Epidermal melanocyte (primary cell): ENCODE results near the gene GZF1.

Source experiments
- DNase-seq: peaks from one replicate; pipeline ENCODE4 v3.0.0; 2011; ENCODE audit warnings: low spot score; ENCODE audit not compliant: insufficient read length

Gene GZF1

DNA sequence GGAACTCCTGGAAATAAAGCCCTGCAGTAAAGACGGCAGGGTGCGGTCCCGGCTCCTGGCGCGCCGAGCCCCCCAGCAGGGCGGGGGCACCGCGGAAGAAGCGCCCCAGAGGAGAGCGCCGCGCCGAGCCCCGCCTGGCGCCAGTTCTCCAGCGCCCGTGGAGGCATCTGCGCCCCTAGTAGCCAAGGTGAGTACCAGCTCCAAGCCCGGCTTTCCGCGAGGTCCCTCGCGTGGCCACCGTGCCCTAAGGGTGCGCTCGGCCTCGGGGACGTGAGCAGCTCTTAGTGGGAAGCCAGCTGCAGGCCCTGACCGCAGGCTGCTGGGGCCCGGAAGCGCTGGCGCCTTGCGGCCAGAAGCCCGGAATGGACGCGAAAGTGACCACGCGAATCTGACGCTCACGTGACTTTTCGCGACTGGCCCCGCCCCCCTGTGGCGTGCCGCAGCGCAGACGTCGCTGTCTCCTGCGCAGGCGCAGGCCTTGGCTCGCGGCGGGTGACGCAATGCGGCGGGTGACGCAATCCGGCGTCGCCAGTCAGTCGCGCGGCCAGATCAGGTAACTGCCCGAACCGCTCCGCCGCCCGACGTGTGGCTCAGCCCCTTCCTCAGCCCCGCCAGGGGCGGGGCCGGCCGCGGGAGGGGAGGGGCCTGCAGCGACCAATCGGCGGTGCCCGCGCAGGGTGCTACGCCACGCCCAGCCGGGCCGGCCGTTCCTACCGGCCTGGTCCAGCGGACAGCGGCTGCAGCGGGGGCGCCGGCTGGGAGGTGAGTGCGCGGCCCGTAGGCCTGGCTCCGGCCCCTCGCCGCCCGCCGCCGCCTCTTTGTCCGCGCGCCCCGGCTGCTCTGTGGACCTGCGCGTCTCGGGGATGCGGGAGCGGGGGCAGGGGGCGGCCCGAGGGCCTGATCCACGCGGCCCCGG lies at the start of gene GZF1:
TSS of gene GZF1 (plus strand) at position 707 of the 916 bp plus-strand sequence. CDS start 2,202 bp downstream, outside the sequence.
- peak; percentile 85 for DNase-seq

- DNase-seq, result no peak
Observed at GRCh38 chr20:23313271-23313670, 48.7 kb upstream of the GZF1 start.

GRCh38 chr20:23314699-23315098 lies 47.3 kb upstream of the GZF1 start:
- DNase-seq, result no peak

DNA sequence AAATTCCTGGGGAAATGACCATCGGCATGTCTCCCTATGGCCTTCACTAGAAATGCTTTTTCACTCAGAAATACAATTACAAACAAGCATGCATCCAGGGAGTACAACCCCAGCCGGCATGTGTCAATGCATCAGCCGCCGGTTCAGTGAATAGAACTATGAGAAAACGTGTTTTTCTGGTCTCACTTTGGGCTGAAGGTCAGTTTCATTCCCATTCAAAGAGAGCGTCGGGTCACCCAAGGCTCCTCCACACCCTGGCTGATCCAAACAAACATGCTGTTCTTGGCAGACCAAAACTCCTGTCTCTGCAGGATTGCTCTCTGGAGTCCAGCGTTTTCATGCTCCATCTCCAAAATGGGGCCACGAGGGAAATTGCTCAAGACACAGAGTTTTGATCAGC lies 46.9 kb upstream of the GZF1 start:
- DNase-seq, result no peak

DNA sequence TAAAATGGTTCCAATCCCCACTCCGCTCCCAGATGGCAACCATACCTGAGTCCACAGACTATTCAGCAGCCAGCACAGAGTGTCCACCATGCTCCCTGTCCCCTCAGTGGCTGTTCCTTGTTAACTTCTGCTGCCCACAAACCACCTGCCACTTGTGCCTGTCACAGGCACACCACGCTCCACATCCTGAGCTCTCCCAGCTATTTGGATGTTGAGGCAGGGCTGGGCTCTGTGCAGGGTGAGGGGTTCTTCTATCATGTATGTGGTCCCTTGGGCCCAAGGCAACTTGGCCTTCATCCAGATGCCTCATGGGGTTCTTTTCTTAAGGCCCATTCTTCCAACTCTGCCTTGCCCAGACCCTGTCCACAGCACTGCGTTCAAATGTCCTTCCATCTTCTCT lies 45.4 kb upstream of the GZF1 start:
- DNase-seq, result no peak

GRCh38 chr20:23317081-23317480 lies 44.9 kb upstream of the GZF1 start:
- no peak for DNase-seq

- no peak for DNase-seq
Observed at GRCh38 chr20:23318347-23318746, 43.6 kb upstream of the GZF1 start.

- DNase-seq, result no peak
Observed at GRCh38 chr20:23320317-23320716, 41.7 kb upstream of the GZF1 start.

- no peak for DNase-seq
Observed at GRCh38 chr20:23325107-23325506, 36.9 kb upstream of the GZF1 start.

DNA sequence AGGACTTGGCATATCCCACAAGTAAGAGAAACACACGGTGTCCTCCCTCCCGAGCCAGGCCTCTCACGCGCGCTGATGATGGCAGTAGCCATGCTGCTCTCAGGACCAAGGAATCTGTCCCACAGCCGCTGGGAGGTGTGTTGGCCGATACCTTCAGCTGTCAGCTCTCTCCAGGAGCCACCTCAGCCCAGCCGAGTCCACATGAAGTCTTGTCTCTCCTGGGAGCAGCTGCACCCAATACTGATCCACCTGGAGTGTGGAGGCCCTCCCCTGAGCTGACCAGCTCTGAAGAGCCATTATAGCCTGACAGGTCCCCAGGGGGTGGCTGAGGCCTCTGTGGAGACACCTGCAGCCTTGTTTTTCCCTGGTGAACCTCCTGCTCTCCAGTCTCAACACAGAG lies 35.2 kb upstream of the GZF1 start:
- DNase-seq, result no peak

DNA sequence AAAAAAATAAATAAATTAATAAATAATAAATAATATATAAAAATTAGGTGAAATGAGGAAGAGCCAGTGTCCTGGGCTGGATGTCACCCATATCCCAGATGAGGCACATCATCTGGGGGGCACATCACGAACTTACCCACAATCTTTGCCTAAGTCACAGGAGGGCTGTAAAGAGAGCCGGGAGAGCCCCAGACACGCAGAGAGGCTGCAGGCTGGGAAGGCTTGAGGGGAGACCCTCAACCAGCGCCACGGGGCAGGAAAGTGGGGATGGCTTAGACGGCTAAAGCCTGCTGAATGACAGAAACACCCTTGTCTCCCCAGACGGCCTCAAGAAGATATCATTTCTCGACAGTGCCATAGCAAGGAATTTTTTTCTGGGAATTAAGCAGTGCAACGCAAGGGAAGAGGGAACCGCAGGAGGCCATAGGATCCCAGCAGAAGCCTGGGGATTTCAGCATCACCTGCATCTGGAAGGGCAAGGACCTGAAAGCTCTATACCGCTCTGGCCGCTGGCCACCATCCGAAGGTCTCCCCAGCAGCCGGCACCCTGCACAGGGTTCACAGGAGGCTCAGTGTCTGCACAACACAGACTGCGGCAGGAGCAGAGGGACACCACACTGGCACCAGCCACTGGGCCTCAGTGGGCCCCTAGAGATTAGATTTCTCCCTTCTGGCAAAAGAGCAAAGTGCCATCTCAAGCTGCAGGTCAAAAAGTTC lies 34.2 kb upstream of the GZF1 start:
- no peak for DNase-seq

GRCh38 chr20:23331450-23332350 lies 30.3 kb upstream of the GZF1 start:
- DNase-seq, result no peak

DNA sequence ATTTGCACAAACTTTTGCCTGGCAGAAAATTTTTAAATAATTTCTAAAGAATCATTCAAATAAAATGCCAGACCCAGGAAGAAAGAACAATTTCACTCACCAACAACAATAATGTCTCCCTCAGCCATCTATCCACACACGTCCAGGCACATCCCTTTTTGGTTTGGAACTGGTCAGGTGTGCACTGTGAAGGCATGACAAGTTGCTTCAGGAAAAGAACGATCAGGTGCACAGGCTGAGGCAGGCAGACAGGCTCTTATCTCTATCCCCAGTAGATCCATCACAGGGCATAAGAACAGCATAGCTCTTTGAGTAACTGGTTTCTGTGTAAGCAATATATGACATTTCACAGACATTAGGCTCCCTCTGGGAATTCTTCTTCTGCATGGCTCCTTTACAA lies 29.5 kb upstream of the GZF1 start:
- no peak for DNase-seq

- no peak for DNase-seq
Observed at GRCh38 chr20:23334111-23334510, 27.9 kb upstream of the GZF1 start.

DNA sequence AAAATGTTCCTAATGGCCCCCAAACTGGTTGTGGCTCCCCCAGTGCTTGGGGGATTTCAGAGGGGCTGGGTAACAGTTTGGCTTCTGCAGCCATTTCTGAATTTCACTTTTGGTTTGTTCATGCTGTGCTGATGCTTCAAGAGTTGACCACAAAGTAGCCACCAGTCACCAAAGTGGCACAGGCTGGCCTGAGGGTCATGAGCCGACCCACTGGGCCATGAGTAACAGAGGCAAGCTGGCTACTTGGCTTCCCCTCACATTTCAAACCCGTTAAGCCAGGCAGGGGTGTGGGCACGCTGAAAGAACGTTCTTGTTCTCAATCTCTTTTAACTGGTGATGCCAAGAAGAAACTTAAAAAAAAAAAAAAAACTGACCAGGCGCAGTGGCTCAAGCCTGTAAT lies 26.5 kb upstream of the GZF1 start:
- no peak for DNase-seq

DNA sequence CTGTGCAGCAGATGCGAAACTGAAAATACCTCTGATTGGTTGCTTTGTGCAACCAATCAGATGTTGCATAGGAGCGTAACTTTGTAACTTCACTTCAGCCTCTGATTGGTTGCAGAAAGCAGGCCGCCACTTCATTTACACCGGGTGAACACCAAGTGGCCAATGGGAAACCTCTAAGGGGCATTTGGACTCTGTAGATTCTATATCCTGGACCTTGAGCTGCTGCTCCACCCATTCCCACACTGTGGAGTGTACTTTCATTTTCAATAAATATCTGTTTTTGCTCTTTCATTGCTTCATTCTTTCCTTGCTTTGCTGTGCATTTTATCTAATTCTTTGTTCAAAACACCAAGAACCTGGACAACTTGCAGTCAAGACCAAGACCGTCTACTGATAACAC lies 25.5 kb upstream of the GZF1 start:
- no peak for DNase-seq

GRCh38 chr20:23337312-23337711 lies 24.7 kb upstream of the GZF1 start:
- DNase-seq, result no peak

- no peak for DNase-seq
Observed at GRCh38 chr20:23339986-23340385, 22.0 kb upstream of the GZF1 start.

GRCh38 chr20:23340524-23340923 lies 21.5 kb upstream of the GZF1 start:
- DNase-seq, result peak; percentile 77

DNA sequence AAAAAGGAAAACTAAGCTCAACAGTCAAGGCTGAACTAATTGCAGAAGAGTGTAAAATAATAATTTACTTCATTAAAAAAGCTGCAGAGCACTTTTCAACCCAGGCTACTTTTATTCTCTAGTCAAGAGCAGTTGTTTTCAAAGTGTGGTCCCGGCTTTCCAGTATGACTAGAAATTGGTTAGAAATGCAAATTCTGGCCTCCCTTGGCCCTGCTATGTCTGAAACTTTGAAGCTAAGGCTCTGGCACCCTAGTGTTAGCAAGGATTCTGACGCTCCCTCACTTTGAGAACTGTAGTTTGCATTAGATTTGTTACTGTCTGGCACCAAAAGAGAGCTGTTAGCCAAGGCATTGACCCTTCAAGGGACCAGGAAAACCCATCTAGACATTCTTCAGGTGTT lies 20.9 kb upstream of the GZF1 start:
- DNase-seq, result no peak

GRCh38 chr20:23343590-23343989 lies 18.4 kb upstream of the GZF1 start:
- DNase-seq, result no peak

GRCh38 chr20:23344336-23344735 lies 17.6 kb upstream of the GZF1 start:
- DNase-seq, result no peak
